ENCODE data around the gene CHID1.

Gene CHID1

GRCh38 chr11:889257-889656, 21.4 kb downstream of the CHID1 start:
- no peak for DNase-seq (ENCODE audit: low spot score)
- ATAC-seq (ENCODE audit: low read depth), result no peak
- no peak for TF ChIP-seq CTCF (IDR thresholded peaks at IDR 0.05; ENCODE audit: poor library complexity, severe bottlenecking)
- Histone ChIP-seq H3K4me1 (ENCODE audit: insufficient read depth, poor library complexity, severe bottlenecking) (no peaks in the 10 kb centered on the region), H3K9me3 (ENCODE audit: severe bottlenecking) (no peaks in the 10 kb centered on the region), H3K27me3 (ENCODE audit: insufficient read depth, poor library complexity, severe bottlenecking) (no peaks in the 10 kb centered on the region), H3K27ac (ENCODE audit: poor library complexity, severe bottlenecking) (no peak overlapping the region), H3K4me3 (ENCODE audit: severe bottlenecking) (no peak overlapping the region), H3K36me3 (ENCODE audit: low read depth) (peaks cover 3% of the 10 kb centered on the region; the same call in 1 of the 2 replicates)

GRCh38 chr11:888310-889212, 22.0 kb downstream of the CHID1 start:
- ATAC-seq (ENCODE audit: low read depth), result no peak
- Histone ChIP-seq H3K4me3 (ENCODE audit: severe bottlenecking) (no peak overlapping the region), H3K27ac (ENCODE audit: poor library complexity, severe bottlenecking) (no peak overlapping the region), H3K9me3 (ENCODE audit: severe bottlenecking) (no peaks in the 10 kb centered on the region), H3K36me3 (ENCODE audit: low read depth) (peaks cover 3% of the 10 kb centered on the region; the same call in 1 of the 2 replicates), H3K27me3 (ENCODE audit: insufficient read depth, poor library complexity, severe bottlenecking) (no peaks in the 10 kb centered on the region), H3K4me1 (ENCODE audit: insufficient read depth, poor library complexity, severe bottlenecking) (no peaks in the 10 kb centered on the region)
- no peak for TF ChIP-seq CTCF (IDR thresholded peaks at IDR 0.05; ENCODE audit: poor library complexity, severe bottlenecking)
- no peak for DNase-seq (ENCODE audit: low spot score)

GRCh38 chr11:887589-887988, 23.0 kb downstream of the CHID1 start:
- ATAC-seq (ENCODE audit: low read depth) (no peak), DNase-seq (ENCODE audit: low spot score) (no peak)
- Histone ChIP-seq H3K36me3 (ENCODE audit: low read depth) (peaks cover 10% of the 10 kb centered on the region), H3K9me3 (ENCODE audit: severe bottlenecking) (no peaks in the 10 kb centered on the region), H3K27ac (ENCODE audit: poor library complexity, severe bottlenecking) (no peak overlapping the region), H3K27me3 (ENCODE audit: insufficient read depth, poor library complexity, severe bottlenecking) (no peaks in the 10 kb centered on the region), H3K4me3 (ENCODE audit: severe bottlenecking) (no peak overlapping the region), H3K4me1 (ENCODE audit: insufficient read depth, poor library complexity, severe bottlenecking) (no peaks in the 10 kb centered on the region)
- TF ChIP-seq CTCF (IDR thresholded peaks at IDR 0.05; ENCODE audit: poor library complexity, severe bottlenecking), result no peak

- DNase-seq (ENCODE audit: low spot score) (no peak), ATAC-seq (ENCODE audit: low read depth) (no peak)
- peaks cover 15% of the 10 kb centered on the region for H3K36me3 ChIP-seq (ENCODE audit: low read depth)
- H3K27ac ChIP-seq (ENCODE audit: poor library complexity, severe bottlenecking), result no peak overlapping the region
- H3K27me3 ChIP-seq (ENCODE audit: insufficient read depth, poor library complexity, severe bottlenecking), result no peaks in the 10 kb centered on the region
- no peak for TF ChIP-seq CTCF (IDR thresholded peaks at IDR 0.05; ENCODE audit: poor library complexity, severe bottlenecking)
- no peak overlapping the region for H3K4me3 ChIP-seq (ENCODE audit: severe bottlenecking)
- H3K4me1 ChIP-seq (ENCODE audit: insufficient read depth, poor library complexity, severe bottlenecking), result no peaks in the 10 kb centered on the region
- no peaks in the 10 kb centered on the region for H3K9me3 ChIP-seq (ENCODE audit: severe bottlenecking)
Measured at GRCh38 chr11:886568-886967, 24.0 kb downstream of the CHID1 start.

GRCh38 chr11:884578-885070, 26.0 kb downstream of the CHID1 start:
- no peaks in the 10 kb centered on the region for H3K9me3 ChIP-seq (ENCODE audit: severe bottlenecking)
- DNase-seq (ENCODE audit: low spot score) (no peak), ATAC-seq (ENCODE audit: low read depth) (no peak)
- no peak overlapping the region for H3K4me3 ChIP-seq (ENCODE audit: severe bottlenecking)
- no peak overlapping the region for H3K27ac ChIP-seq (ENCODE audit: poor library complexity, severe bottlenecking)
- peaks cover 19% of the 10 kb centered on the region for H3K36me3 ChIP-seq (ENCODE audit: low read depth)
- H3K27me3 ChIP-seq (ENCODE audit: insufficient read depth, poor library complexity, severe bottlenecking), result no peaks in the 10 kb centered on the region
- no peaks in the 10 kb centered on the region for H3K4me1 ChIP-seq (ENCODE audit: insufficient read depth, poor library complexity, severe bottlenecking)
- TF ChIP-seq CTCF (IDR thresholded peaks at IDR 0.05; ENCODE audit: poor library complexity, severe bottlenecking), result no peak
